ENCODE results near the gene IL1RAP.

DNA sequence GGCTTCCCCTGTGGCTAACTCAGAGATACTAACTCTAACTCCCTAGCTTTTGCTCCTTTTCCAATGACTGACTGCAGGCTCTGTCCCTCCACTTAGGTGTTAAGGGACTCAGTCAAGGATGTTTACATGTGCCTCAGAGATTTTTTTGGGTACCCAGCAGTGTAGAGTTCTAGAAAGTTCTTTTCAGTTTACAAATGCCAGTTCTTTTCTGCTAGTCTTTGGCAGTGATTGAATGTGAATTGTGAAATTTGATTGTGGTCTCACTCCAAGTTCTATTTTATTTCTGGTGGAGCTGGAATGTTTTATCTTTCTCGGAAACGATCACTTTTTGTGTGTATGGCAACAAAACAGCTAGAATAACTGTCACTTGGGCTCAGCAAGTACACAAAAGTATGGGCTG is 60.6 kb downstream of the IL1RAP start:
- TF ChIP-seq, protein P1, sequence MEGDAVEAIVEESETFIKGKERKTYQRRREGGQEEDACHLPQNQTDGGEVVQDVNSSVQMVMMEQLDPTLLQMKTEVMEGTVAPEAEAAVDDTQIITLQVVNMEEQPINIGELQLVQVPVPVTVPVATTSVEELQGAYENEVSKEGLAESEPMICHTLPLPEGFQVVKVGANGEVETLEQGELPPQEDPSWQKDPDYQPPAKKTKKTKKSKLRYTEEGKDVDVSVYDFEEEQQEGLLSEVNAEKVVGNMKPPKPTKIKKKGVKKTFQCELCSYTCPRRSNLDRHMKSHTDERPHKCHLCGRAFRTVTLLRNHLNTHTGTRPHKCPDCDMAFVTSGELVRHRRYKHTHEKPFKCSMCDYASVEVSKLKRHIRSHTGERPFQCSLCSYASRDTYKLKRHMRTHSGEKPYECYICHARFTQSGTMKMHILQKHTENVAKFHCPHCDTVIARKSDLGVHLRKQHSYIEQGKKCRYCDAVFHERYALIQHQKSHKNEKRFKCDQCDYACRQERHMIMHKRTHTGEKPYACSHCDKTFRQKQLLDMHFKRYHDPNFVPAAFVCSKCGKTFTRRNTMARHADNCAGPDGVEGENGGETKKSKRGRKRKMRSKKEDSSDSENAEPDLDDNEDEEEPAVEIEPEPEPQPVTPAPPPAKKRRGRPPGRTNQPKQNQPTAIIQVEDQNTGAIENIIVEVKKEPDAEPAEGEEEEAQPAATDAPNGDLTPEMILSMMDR (IDR thresholded peaks at IDR 0.05), result no peak
- TF ChIP-seq POLR2A (IDR thresholded peaks at IDR 0.05), result no peak
